Transverse colon (tissue), 3 donors: Measurements from ENCODE around the gene GID8.

ENCODE experiments used
- CTCF ChIP-seq, 5 experiments: fragments of 200-600 bp in 3 of 5; fragments of 450-650 bp in 2 of 5; sonication (generic) in 3 of 5; IDR thresholded peaks; 1 replicate in 2 of 5; 2 replicates in 3 of 5; pipeline ENCODE4 v1.5.1; 2016 to 2017; ENCODE audit warnings: antibody characterized with exemption in 5 of 5, inconsistent platforms in 3 of 5, mild to moderate bottlenecking in 2 of 5, moderate library complexity in 1 of 5
- EP300 ChIP-seq: sonication (generic); formaldehyde crosslinking; IDR thresholded peaks from one replicate; pipeline ENCODE4 v1.6.1; 2017; ENCODE audit warnings: antibody characterized with exemption, low read depth
- POLR2A ChIP-seq: fragments of 450-650 bp; IDR thresholded peaks from one replicate; pipeline ENCODE4 v1.6.1; 2016; ENCODE audit warnings: antibody characterized with exemption, mild to moderate bottlenecking, moderate library complexity

GRCh38 chr20:62958388-62959100 is 20.6 kb downstream of the GID8 start:
- TF ChIP-seq CTCF (IDR thresholded peaks at IDR 0.05), result no peak
- no peak for TF ChIP-seq POLR2A
- TF ChIP-seq EP300, result no peak
